NCI-H128 (cell line): ENCODE results near the gene SCYL1.
"Not testable (repeated sequence)": the region's sequence is repeated elsewhere in the genome, so short reads cannot be mapped to it uniquely, and the experiment has no call there.

Source experiments
- DNase-seq: peaks from one replicate; lab custom pipeline; 2025; ENCODE audit not compliant: unreplicated experiment; lab: John Stamatoyannopoulos, UW

SCYL1 gene

GRCh38 chr11:65564879-65565559, 40.1 kb downstream of the SCYL1 start:
- not testable (repeated sequence) for DNase-seq

GRCh38 chr11:65565624-65566453, 41.0 kb downstream of the SCYL1 start:
- no peak for DNase-seq

- no peak for DNase-seq
Measured at GRCh38 chr11:65569164-65569972, 44.5 kb downstream of the SCYL1 start.

- peak; percentile 96 for DNase-seq
Measured at GRCh38 chr11:65569973-65570918, 45.4 kb downstream of the SCYL1 start, which contains the start of gene ZNRD2. TSS of gene ZNRD2 (plus strand) at chr11:65570477. CDS start at chr11:65570492, 15 bp downstream.

- DNase-seq = no peak
Measured at GRCh38 chr11:65571420-65571819, 46.5 kb downstream of the SCYL1 start.

- DNase-seq = peak; percentile 34
Measured at GRCh38 chr11:65571940-65572339, 47.1 kb downstream of the SCYL1 start.

- DNase-seq = peak; percentile 70
Measured at GRCh38 chr11:65572356-65573051, 47.6 kb downstream of the SCYL1 start, which contains the start of gene FAM89B. TSS of gene FAM89B (plus strand) at chr11:65572538. CDS start at chr11:65572670, 132 bp downstream.

GRCh38 chr11:65573391-65574079, 48.7 kb downstream of the SCYL1 start:
- DNase-seq = no peak

GRCh38 chr11:65574109-65574810, 49.4 kb downstream of the SCYL1 start:
- DNase-seq = peak; percentile 31

- DNase-seq = no peak
Measured at GRCh38 chr11:65574811-65575567, 50.1 kb downstream of the SCYL1 start.

- DNase-seq = no peak
Measured at GRCh38 chr11:65575568-65576231, 50.8 kb downstream of the SCYL1 start, which contains the start of gene EHBP1L1. TSS of gene EHBP1L1 (plus strand) at chr11:65576053. CDS start at chr11:65576303, 250 bp downstream.

- no peak for DNase-seq
Measured at GRCh38 chr11:65576232-65576866, 51.5 kb downstream of the SCYL1 start.

- no peak for DNase-seq
Measured at GRCh38 chr11:65576867-65577755, 52.2 kb downstream of the SCYL1 start.

- DNase-seq = no peak
Measured at GRCh38 chr11:65577756-65578109, 52.9 kb downstream of the SCYL1 start.

- no peak for DNase-seq
Measured at GRCh38 chr11:65578134-65578533, 53.3 kb downstream of the SCYL1 start.

- DNase-seq = no peak
Measured at GRCh38 chr11:65578667-65579066, 53.8 kb downstream of the SCYL1 start.
